HFFc6 (cell line): ENCODE results near the gene RPH3AL. TPM values are rescaled to one million over a fixed set of nuclear protein-coding genes. Genes with fewer than 3 reads are reported as not detected.
"Not testable (repeated sequence)": the region's sequence is repeated elsewhere in the genome, so short reads cannot be mapped to it uniquely, and the experiment has no call there.

Experiments
- DNase-seq: peaks from one replicate; pipeline ENCODE4 v3.0.0-alpha.2; 2018
- H3K27ac Mint-ChIP-seq: 2 replicates; pipeline ENCODE4 v1.8.0; 2020; ENCODE audit warnings: mild to moderate bottlenecking, mixed read lengths
- H3K27me3 Mint-ChIP-seq: 2 replicates; pipeline ENCODE4 v1.8.0; 2021; ENCODE audit warnings: mild to moderate bottlenecking, moderate library complexity, mixed read lengths; ENCODE audit not compliant: insufficient read depth
- H3K36me3 Mint-ChIP-seq: 2 replicates; pipeline ENCODE4 v1.8.0; 2021; ENCODE audit warnings: low read depth, mixed read lengths
- H3K4me1 Mint-ChIP-seq: 2 replicates; pipeline ENCODE4 v1.8.0; 2020; ENCODE audit warnings: low read depth, mixed read lengths
- H3K4me3 Mint-ChIP-seq: 2 replicates; pipeline ENCODE4 v1.8.0; 2020; ENCODE audit warnings: mild to moderate bottlenecking, moderate library complexity, mixed read lengths
- H3K9me3 Mint-ChIP-seq: 2 replicates; pipeline ENCODE4 v1.8.0; 2020; ENCODE audit warnings: mild to moderate bottlenecking, mixed read lengths
- CTCF ChIP-seq: fragments of 200-600 bp; sonication (generic); IDR thresholded peaks from 2 replicates; pipeline ENCODE4 v1.5.0; 2021; ENCODE audit warnings: antibody characterized with exemption, mild to moderate bottlenecking
- total RNA-seq, 6 experiments: library from RNA; stranded (reverse); fragmentation: NEBNext Ultra II Directional; extraction: Animal tissue kit (Norgen Biotek cat#: 25700); gene quantifications; 2 replicates in 1 of 6; 3 replicates in 5 of 6; pipeline ENCODE4 v1.2.3, GENCODE V29; 2021

The RPH3AL gene
- total RNA-seq, 6 experiments from 2014 or later, result 1.4 to 2.4 (median 2.0) TPM

DNA sequence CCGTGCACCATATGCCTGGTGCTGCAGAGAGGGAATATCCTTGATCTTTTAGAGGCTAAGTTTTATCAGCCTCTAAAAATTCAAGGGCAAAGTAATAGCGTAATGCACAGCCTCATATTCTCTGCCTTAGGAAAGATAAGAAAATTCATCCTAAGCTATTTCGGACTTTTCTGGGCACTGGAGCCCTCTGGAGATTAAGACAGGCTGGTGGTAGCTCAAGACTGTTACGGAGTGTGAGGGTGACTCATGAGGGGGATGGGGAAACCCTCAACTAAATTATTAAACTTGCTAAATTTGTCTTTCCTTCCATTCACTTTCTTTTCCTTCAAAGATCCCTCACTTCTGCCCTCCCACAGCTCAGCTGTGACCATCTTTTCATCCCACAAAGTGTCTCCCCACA lies 73.3 kb downstream of the RPH3AL start:
- Mint-ChIP-seq H3K9me3 (no peaks in the 10 kb centered on the region), H3K27ac (no peak overlapping the region), H3K27me3 (peaks cover 40% of the 10 kb centered on the region), H3K4me1 (no peaks in the 10 kb centered on the region), H3K4me3 (no peak overlapping the region), H3K36me3 (peaks cover 5% of the 10 kb centered on the region)
- no peak for TF ChIP-seq CTCF
- no peak for DNase-seq

- Mint-ChIP-seq H3K4me1 (no peaks in the 10 kb centered on the region), H3K36me3 (peaks cover 5% of the 10 kb centered on the region), H3K4me3 (no peak overlapping the region), H3K9me3 (no peaks in the 10 kb centered on the region), H3K27me3 (peaks cover 39% of the 10 kb centered on the region), H3K27ac (no peak overlapping the region)
- no peak for TF ChIP-seq CTCF
- DNase-seq, result no peak
Observed at GRCh38 chr17:278676-279059, 73.9 kb downstream of the RPH3AL start.

- Mint-ChIP-seq H3K4me1 (no peaks in the 10 kb centered on the region), H3K9me3 (no peaks in the 10 kb centered on the region), H3K4me3 (no peak overlapping the region), H3K36me3 (peaks cover 5% of the 10 kb centered on the region), H3K27me3 (peaks cover 39% of the 10 kb centered on the region), H3K27ac (no peak overlapping the region)
- DNase-seq, result no peak
- TF ChIP-seq CTCF, result no peak
Observed at GRCh38 chr17:278055-278675, 74.4 kb downstream of the RPH3AL start.

DNA sequence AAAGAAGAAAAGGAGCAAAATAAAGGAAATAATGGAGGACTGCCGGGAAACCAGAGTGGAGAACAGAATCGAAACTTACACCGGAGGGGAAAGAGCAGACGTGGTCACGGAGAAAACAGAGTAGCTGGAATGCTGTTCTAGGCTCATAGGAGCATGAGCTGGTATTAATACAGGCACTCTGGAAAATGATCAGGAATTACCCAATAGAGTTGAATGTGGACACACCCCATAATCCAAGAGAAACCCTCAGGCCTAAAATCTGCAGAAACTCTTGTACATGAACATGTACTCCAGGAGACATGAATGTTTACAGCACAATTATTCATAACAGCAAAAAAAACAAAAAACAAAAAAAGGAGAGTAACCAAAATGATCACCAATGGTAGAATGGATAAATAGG lies 77.7 kb downstream of the RPH3AL start:
- no peak for TF ChIP-seq CTCF
- Mint-ChIP-seq H3K4me1 (no peaks in the 10 kb centered on the region), H3K27me3 (peaks cover 20% of the 10 kb centered on the region), H3K9me3 (peaks cover 10% of the 10 kb centered on the region), H3K27ac (no peak overlapping the region), H3K36me3 (peaks cover 9% of the 10 kb centered on the region), H3K4me3 (no peak overlapping the region)
- no peak for DNase-seq

DNA sequence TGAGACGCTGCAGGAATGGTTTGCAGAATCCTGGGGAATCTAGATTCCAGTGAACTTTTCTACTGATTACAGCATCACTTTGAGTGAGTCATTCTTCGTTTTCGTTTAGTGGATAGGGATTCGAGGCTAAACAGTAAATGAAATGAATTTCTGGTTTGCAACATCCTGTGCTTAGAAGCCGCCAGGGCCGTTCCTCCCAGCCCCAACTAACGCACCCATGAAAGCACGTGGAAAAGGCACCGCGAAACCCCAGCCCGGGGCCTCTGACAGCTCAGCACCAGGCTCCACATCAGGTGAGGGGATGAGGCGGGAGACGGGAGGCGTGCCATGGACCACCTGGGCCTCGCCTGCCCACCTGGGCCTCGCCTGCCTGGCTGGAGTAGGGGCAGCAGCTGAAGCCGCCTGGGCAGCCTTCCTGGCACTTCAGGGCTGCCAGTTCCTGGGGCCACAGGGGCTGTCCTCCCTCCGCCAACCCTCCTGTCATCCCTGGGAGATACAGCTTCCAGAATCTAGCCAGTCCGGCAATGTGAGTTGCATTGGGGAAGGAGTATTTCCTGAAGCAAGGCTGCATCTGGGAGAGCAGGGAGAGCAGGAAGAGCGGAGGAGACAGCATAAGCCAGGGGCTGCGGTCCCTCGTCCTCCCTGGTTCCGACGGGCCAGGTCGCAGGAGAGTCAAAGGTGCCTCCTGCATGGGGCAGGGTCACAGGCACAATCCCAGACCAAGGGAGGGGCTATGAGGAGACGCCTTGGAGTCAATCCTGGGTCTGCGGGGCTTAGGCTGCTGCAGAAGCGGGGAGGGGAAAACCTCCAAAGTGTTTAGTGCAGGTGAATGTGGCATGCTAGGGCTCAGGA lies 78.4 kb downstream of the RPH3AL start:
- peaks cover 10% of the 10 kb centered on the region for H3K9me3 Mint-ChIP-seq
- peaks cover 9% of the 10 kb centered on the region for H3K36me3 Mint-ChIP-seq
- H3K27ac Mint-ChIP-seq, result no peak overlapping the region
- no peaks in the 10 kb centered on the region for H3K4me1 Mint-ChIP-seq
- TF ChIP-seq CTCF, result no peak
- no peak for DNase-seq
- peaks cover 14% of the 10 kb centered on the region for H3K27me3 Mint-ChIP-seq
- no peak overlapping the region for H3K4me3 Mint-ChIP-seq

GRCh38 chr17:272856-273255 lies 79.8 kb downstream of the RPH3AL start:
- H3K9me3 Mint-ChIP-seq, result peaks cover 10% of the 10 kb centered on the region
- not testable (repeated sequence) for H3K36me3 Mint-ChIP-seq, DNase-seq, H3K4me3 Mint-ChIP-seq, H3K27ac Mint-ChIP-seq, H3K4me1 Mint-ChIP-seq
- H3K27me3 Mint-ChIP-seq, result peaks cover 12% of the 10 kb centered on the region

GRCh38 chr17:271928-272623 lies 80.5 kb downstream of the RPH3AL start:
- not testable (repeated sequence) for H3K4me1 Mint-ChIP-seq, H3K36me3 Mint-ChIP-seq, H3K27ac Mint-ChIP-seq, DNase-seq, H3K4me3 Mint-ChIP-seq
- Mint-ChIP-seq H3K9me3 (peaks cover 10% of the 10 kb centered on the region), H3K27me3 (peaks cover 16% of the 10 kb centered on the region)
